Measurements from ENCODE around the gene NEDD4L.

The NEDD4L gene

GRCh38 chr18:58208207-58208932, 164.3 kb downstream of the NEDD4L start:
- DNase-seq (ENCODE audit: low read depth, low spot score), result no peak

DNA sequence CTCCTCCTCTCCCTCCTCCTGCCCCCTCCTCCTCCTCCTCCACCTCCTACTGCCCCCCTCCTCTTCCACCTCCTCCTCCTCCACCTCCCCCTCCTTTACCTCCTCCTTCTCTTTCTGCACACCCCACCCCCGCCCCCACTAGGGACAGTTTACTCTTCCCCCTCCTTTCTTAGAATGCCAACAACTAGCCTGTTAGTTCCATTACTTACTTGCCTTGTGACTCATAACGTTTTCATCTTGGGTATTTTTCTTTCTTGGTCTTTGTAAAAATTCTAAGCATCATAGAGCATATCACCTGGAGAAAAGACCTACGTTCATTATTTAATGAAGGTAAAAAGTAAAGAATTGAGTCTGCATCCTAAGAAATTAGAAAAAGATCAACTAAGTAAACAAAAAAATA, 165.3 kb downstream of the NEDD4L start:
- no peak for DNase-seq (ENCODE audit: low read depth, low spot score)

GRCh38 chr18:58211510-58211909, 167.5 kb downstream of the NEDD4L start:
- no peak for DNase-seq (ENCODE audit: low read depth, low spot score)

DNA sequence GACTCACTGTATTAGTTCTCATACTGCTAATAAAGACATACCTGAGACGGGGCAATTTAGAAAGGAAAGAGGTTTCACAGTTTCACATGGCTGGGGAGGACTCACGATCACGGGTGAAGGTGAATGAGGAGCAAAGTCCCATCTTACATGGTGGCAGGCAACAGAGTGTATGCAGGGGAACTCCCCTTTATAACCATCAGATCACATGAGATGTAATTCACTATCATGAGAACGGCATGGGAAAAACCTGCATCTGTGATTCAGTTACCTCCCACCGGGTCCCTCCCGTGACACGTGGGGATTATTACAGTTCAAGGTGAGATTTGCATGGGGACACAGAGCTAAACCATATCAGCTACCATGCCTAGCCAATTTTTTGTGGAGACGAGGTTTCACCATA, 168.2 kb downstream of the NEDD4L start:
- DNase-seq (ENCODE audit: low read depth, low spot score), result no peak

DNA sequence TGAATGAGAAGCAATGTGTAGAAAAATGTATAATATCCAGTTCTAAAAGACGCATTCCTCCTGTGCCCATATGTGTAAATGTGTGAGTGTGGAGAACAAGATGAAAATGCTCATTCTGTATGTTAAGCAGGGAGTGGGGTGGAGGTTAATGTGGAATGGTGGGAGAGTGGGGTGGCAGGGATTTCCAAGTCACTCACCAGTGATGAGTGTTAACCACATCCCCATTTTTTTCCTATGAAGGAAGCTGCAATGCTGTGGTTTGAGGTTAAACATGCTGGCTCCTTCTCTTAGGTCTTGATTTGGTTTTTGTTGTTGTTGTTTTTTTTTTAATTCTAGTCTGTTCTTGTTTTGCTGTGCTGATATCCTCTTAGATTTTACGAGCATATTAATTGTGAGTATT, 169.4 kb downstream of the NEDD4L start:
- DNase-seq (ENCODE audit: low read depth, low spot score), result no peak

GRCh38 chr18:58215011-58215410, 171.0 kb downstream of the NEDD4L start:
- no peak for DNase-seq (ENCODE audit: low read depth, low spot score)

DNA sequence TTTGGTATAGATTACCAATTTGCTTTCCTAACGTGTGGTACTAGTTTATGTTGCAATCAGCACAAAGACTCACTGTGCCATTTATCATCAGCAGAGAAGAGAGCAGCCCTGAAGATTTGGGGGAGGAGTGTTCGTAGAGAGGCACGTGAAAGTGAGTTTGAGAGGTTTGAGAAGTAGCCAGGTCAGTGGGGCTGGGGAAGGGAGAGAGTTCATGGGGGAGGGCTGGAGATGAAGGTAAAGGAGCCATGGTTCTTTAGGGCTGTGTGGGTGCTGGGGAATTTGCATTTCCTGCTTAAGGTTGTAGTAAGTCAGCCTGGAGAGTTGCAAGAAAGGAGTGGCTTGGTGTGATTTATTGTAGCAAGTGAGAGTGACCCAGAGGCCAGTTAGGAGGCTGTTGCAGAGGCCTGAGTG, 172.1 kb downstream of the NEDD4L start:
- DNase-seq (ENCODE audit: low read depth, low spot score), result no peak

GRCh38 chr18:58217052-58217451, 173.0 kb downstream of the NEDD4L start:
- no peak for DNase-seq (ENCODE audit: low read depth, low spot score)

DNA sequence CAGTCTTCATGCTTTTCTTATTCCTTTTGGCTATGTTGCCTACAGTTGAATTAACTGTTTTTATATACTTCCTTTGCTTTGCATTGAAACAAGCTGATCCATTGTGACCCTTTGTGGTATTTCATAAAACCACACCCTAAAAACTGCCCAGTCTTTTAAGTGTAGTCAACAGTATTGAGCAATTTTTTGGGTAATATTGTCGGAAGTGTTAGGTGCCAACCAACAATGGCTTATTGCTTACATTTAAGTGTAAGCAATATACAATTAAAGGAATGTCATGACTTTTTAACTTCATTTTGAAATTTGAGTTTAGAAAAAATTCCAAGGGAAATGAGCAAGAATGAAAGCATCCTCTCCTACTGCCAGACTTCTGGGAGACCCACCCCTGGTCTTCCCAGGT, 174.1 kb downstream of the NEDD4L start:
- no peak for DNase-seq (ENCODE audit: low read depth, low spot score)

- DNase-seq (ENCODE audit: low read depth, low spot score), result no peak
These were observed 177.2 kb downstream of the NEDD4L start for GRCh38 chr18:58221060-58221725.

- no peak for DNase-seq (ENCODE audit: low read depth, low spot score)
These were observed 178.6 kb downstream of the NEDD4L start for GRCh38 chr18:58222432-58223125.

DNA sequence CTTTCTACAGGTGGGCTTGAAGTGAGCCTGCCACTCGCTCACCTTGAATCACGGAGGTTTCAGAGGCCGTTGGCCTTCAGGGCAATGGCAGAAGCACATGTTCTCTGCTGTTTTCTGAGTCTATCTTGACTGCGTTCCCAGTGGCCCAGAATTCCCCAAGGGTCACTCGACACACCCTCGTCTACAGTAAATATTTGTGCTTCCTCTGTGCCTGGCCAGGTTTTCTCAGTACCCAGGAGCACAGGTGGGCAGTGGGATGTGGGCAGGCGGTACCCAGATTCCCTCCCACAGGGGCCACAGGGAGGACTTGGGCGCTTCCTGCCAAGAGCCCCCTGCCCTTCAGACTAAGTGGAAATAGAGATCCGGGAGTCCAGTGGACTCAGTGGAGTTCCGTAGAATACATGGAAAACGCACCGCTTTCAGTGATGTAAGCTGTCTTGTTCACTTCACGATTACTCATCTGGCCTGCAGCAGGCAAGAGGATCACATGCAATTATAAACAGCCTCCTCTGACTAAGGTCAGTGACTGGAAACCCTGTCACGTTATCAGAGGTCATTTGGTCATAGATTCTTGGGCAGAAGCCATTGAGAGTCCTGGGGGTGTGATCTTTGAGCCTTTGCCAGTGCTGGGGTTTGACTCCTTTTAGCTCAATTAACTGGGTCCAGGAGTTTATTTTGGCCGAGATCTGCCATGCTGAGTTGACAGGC, 179.8 kb downstream of the NEDD4L start:
- DNase-seq (ENCODE audit: low read depth, low spot score), result peak; percentile 47

- no peak for DNase-seq (ENCODE audit: low read depth, low spot score)
These were observed 180.4 kb downstream of the NEDD4L start for GRCh38 chr18:58224425-58224750.

DNA sequence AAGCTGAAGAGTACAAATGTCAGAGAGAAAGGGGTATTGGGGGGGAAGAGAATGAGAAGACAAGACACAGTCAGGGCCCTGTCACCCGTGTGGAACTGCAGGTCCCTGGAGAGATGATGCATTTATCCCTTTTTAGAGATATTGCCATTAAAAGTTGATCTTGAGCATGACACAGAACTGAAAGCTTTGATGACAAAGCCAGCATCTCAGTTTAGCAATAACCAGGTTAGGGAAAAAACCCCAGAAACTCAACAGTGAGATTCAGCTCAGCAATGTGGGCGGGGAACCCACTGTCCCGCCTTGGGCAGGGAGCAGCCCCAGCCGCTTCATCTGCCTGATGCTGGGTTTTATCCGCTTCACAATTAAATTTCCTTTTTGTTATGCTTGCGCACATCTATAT, 181.1 kb downstream of the NEDD4L start:
- no peak for DNase-seq (ENCODE audit: low read depth, low spot score)

DNA sequence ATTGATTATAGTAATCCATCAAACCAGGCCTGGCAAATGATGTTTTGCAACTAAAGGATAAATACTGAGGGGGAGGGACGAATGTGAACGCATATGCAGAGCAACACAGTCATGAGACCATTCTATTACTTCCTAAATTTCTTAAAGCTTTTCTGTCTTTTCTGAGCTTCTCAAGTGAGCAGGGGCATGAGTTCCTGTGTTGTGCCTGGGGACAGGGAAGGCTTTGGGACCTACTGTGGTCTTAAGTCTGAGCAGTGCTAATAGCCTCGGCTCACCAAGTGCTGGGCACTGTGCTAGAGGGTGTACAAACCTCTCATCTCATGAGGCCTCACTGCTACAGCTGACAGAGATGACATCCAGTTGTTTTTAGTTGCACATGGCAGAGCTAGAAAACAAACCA, 182.4 kb downstream of the NEDD4L start:
- no peak for DNase-seq (ENCODE audit: low read depth, low spot score)

- no peak for DNase-seq (ENCODE audit: low read depth, low spot score)
These were observed 183.4 kb downstream of the NEDD4L start for GRCh38 chr18:58227361-58227930.

- DNase-seq (ENCODE audit: low read depth, low spot score), result no peak
These were observed 184.2 kb downstream of the NEDD4L start for GRCh38 chr18:58228176-58228575.

DNA sequence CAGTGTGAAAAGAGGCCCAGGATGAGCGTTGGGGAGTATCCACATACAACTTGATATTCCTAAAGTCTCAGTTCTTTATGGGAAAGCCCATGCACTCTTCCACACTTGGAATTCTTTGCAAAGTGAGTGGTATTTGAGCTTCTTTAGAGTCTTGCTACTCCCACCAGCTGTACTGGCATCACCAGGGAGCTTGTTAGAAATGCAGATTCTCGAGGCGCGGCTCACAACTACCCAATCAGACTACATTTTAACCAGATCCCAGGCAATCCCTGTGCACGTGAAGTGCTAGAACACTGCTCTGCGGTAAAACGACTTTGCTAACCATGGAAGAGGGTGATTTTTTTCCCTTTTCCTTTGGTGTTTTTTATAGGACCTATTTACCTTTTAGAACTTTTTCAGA, 184.7 kb downstream of the NEDD4L start:
- DNase-seq (ENCODE audit: low read depth, low spot score), result no peak

GRCh38 chr18:58229162-58229561, 185.1 kb downstream of the NEDD4L start:
- DNase-seq (ENCODE audit: low read depth, low spot score), result no peak

DNA sequence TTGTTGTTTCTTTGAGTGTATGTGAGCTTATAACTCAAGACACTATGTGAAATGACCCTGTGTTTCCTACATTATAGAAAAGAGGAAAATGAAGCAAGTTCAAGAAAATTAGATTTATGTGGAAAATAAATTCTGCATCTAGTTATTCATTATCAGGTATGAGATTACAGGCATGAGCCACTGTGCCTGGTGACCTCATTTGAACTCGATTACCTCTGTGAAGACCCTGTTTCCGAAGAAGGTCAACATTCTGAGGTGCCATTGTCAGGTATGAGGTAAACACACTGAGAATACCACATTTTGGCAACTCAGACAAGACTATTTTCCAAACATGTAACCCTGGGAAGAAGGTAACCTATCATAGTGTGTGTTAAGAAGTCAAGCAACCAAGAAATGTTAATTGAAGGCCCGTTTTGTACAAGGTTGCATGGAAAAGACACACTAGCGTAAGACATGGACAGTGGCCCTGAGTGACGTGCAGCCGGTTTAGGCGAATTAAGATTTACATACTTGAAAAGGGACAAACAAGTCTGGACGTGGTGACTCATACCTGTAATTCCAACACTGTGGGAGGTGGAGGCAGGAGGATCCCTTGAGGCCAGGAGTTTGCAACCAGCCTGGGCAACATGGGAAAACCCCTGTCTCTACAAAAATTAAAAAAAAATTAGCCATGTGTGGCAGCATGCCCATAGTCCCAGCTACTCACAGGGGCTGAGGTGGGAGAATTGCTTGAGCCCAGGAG, 186.6 kb downstream of the NEDD4L start:
- no peak for DNase-seq (ENCODE audit: low read depth, low spot score)

DNA sequence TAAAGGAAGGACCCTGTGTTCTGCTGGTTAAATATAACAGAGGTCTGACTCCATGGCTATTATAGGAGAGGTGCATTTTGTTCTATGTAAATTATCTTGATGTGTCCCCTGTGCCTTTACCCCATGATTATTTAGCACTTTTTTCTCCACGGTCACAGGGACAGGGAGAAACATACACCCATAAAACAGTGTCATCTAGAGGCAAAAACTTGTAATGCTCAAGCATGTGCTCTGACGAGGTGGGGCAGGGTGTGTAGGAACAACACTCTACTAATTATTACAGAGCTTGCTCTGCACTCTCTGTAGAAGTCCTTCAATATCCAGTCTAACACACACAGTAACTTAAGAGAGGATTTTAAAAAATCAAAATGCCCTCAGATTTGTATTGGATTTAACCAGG, 187.9 kb downstream of the NEDD4L start:
- DNase-seq (ENCODE audit: low read depth, low spot score), result no peak

Measured in smooth muscle cell of the brain vasculature (primary cell).